SIG-M5 treated with dmso at 0.1 percent for 504 hours (cell line): ENCODE results near the gene HSD17B13.

Source experiments
- DNase-seq: peaks from one replicate; lab custom pipeline; 2025; ENCODE audit not compliant: unreplicated experiment; lab: John Stamatoyannopoulos, UW

The HSD17B13 gene

GRCh38 chr4:87270144-87270543 lies 52.5 kb downstream of the HSD17B13 start:
- peak; percentile 41 for DNase-seq

GRCh38 chr4:87268411-87268810 lies 54.3 kb downstream of the HSD17B13 start:
- no peak for DNase-seq

GRCh38 chr4:87266986-87267385 lies 55.7 kb downstream of the HSD17B13 start:
- no peak for DNase-seq

- DNase-seq, result no peak
Observed at GRCh38 chr4:87262886-87263285, 59.8 kb downstream of the HSD17B13 start.

- DNase-seq, result no peak
Observed at GRCh38 chr4:87260477-87260876, 62.2 kb downstream of the HSD17B13 start.

- no peak for DNase-seq
Observed at GRCh38 chr4:87258677-87259076, 64.0 kb downstream of the HSD17B13 start.

- DNase-seq, result no peak
Observed at GRCh38 chr4:87257523-87257922, 65.2 kb downstream of the HSD17B13 start.

- no peak for DNase-seq
Observed at GRCh38 chr4:87255755-87256154, 66.9 kb downstream of the HSD17B13 start.
